Smooth muscle cell of the brain vasculature (primary cell): ENCODE data around the gene R3HDML.
"Not testable (repeated sequence)": the region's sequence is repeated elsewhere in the genome, so short reads cannot be mapped to it uniquely, and the experiment has no call there.

Experiments
- DNase-seq: peaks from one replicate; pipeline ENCODE4 v3.0.0-alpha.2; 2012; ENCODE audit warnings: low read depth, low spot score

The R3HDML gene, protein sequence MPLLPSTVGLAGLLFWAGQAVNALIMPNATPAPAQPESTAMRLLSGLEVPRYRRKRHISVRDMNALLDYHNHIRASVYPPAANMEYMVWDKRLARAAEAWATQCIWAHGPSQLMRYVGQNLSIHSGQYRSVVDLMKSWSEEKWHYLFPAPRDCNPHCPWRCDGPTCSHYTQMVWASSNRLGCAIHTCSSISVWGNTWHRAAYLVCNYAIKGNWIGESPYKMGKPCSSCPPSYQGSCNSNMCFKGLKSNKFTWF

DNA sequence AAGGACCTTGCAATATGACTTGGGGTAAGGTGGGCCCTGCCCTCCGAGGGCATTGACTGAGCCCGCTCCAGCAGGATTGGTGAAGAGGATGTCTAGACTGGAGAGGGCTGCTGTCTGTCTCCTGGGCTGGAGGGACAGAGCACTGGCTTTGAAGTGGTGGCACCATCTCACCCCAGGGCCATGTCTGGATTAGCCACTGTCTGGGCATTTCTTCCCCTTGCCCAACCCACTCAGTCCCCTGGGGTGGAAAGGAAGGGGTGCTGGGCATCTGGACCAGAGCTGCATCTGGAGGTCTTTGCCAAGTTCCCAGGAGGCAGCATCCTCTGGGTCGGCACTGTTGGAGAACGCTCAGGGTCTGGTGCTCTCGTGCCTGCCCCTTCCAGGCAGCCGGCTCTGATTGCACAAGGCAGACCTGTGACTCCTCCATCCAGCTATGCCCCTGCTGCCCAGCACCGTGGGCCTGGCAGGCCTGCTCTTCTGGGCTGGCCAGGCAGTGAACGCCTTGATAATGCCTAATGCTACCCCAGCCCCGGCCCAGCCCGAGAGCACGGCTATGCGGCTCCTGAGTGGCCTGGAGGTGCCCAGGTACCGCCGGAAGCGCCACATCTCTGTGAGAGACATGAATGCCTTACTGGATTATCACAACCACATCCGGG, at the start of gene R3HDML:
TSS of gene R3HDML (plus strand) at position 319 of the 656 bp plus-strand sequence. CDS start at position 434, 115 bp downstream.
- no peak for DNase-seq

DNA sequence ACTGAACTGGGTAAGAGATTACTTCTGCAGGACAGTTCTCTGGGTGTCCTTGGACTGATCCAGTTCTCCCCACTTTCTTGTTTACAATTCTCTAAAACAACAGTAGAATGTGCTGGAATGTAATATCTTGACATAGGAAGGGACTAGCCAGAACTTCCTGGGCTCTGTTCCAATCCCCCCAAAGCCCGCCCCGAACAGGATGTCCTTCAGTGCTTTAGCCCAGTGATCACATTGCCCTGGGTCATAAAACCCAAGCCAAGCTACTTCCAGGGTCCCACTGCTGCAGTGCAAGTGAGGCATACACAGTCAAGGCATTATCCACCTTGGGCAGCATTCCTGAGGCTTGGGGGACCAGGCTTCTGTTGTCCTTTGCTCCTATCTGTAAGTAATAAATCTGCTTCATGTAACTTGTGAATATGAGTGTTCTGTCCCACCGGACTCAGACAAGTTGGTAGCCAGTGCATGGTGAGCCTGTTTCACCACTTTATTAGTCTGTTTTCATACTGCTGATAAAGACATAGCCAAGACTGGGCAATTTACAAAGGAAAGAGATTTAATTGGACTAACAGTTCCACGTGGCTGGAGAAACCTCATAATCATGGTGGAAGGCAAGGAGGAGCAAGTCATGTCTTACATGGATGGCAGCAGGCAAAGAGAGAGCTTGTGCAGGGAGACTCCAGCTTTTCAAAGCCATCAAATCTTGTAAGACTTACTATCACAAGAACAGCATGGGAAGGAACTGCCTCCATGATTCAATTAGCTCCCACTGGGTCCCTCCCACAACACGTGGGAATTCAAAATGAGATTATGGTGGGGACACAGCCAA, 49.4 kb upstream of the R3HDML start:
- DNase-seq: no peak

DNA sequence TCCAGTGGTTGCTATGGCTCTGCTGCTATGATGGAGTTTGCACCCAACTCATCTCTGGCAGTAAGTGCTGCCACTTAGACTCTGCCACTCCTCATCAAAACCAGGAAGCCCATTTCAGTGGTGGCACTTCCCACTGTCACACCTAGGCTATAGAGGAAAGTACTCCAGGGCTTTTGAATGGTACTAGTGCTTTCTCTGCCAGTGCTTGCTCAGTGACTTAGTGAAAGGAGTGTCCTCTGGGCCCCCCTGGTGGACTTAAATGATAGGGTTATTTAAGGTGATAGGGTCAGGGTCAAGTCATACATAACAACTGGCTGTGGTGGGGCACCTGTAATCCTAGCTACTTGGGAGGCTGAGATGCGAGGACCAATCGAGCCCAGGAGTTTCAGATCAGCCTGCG, 48.6 kb upstream of the R3HDML start:
- no peak for DNase-seq

DNA sequence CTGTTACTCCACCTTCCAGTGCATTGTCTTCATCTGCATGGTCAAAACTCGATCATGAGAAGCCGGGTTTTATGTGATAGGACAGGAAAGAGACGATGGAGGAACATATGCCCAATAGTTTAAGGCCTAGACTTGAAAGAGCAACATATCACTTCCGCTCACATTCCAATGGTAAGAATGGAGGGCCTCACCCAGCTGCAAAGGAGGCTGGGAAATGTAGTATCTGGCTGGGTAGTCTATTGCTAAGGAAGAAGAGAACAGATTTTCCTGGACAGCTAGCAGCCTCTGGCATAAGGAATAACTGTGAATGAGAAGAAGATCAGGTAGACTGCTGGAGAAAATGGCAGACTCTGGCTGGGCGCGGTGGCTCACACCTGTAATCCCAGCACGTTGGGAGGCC, 45.1 kb upstream of the R3HDML start:
- DNase-seq: no peak

DNA sequence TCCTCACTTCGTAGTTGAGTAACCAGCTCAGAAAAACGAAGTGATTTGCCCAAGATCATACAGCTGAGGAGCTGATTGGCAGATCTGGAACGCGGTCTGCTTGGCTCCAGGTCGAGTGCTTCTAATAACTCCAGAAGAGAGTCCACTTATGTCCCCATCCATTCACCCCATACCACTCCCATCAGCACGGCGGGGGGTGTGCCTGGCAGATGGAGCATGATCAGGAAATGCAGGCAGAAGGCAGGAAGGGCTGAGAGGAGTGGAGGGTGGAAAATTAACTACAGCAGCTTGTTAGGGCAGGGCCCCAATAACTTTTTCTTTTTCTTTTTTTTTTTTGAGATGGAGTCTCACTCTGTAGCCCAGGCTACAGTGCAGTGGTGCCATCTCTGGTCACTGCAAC, 40.8 kb upstream of the R3HDML start:
- DNase-seq: no peak

DNA sequence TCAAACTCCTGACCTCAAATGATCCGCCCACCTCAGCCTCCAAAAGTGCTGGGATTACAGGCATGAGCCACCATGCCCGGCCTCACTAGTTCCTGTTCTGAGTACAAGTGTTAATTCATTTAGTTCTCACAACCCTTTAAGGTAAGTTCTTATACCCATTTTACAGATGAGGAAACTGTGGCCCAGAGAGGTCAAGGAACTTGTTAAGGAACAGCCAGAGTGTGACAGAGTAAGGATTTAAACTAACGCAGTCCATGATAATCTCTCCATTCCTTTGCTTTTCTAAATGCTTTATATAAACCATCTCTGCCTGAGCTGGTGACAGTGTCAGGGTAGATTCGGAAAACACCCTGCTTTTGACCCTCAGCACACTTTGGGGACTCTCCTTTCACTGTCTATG, 39.1 kb upstream of the R3HDML start:
- DNase-seq: no peak

DNA sequence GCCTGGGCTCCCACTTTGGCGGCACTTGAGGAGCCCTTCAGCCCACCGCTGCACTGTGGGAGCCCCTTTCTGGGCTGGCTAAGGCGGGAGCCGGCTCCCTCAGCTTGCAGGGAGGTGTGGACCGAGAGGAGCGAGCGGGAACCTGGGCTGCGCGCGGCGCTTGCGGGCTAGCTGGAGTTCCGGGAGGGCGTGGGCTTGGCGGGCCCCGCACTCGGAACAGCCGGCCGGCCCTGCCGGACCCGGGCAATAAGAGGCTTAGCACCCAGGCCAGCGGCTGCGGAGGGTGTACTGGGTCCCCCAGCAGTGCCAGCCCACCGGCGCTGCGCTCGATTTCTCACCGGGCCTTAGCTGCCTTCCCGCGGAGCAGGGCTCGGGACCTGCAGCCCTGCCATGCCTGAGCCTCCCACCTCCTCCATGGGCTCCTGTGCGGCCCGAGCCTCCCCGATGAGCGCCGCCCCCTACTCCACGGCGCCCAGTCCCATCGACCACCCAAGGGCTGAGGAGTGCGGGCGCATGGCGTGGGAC, 37.8 kb upstream of the R3HDML start:
- DNase-seq: not testable (repeated sequence)

DNA sequence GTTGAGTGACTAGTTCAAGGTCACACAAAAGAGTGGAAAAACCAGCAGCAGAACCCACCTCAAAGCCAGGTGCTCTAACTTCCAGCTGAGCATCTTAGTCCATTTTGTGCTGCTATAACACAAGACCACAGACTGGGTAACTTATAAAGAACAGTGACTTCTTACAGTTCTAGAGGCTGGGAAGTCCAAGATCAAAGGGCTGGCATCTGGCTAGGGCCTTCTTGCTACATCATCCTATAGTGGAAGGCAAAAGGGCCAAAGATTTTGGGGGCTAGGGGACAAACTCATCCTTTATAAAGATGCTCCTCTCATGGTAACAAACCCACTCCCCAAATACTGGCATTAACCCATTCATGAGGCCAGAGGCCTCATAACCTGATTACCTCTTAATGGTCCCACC, 35.6 kb upstream of the R3HDML start:
- no peak for DNase-seq

DNA sequence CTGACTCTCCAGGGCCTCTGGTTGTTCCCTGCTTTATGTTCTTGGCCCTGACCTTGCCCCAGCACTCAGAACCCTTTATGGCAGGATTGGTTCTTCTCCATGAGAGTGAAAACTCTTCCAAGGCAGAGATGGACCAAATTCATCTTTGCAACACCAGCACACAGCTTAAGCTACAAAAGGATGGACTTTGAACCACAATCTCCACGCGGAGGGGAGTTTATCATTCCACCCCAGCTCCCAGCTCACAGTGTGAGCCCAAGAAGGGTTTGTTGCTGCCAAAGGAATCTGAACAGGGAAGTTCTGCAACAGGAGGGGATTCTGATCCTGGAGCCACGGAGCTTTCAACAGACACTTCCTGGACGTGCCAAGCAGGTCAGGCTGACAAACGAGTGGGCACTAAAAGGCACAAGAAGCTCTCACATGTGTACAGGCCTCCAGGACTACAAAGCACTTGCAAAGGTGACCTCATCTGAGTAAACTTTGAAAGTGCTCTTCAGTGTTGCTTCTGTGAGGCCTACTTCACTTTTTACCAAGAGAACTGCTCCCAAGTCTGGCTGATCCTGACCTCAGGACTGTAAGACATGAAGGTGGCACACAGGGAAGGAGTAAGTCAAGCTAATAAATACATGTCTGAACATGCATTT, 34.7 kb upstream of the R3HDML start:
- DNase-seq: no peak

DNA sequence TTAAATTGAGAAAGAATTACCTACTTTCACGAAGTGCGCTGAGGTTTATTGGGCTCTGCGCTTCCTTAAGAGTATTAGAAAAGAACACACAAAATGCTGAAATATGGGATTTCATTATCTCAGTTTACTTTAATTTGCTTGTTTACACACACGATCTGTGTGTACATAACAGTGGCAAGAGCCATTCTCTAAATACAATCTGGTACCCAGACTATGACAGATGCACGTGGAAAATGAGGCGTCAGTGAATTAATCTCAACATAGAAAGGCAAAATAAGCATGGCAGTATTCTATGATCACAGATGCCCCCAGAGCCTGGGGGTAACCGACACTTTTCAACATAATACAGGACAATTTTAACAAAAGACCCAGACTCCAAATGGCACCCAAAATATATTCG, 34.1 kb upstream of the R3HDML start:
- DNase-seq: no peak

DNA sequence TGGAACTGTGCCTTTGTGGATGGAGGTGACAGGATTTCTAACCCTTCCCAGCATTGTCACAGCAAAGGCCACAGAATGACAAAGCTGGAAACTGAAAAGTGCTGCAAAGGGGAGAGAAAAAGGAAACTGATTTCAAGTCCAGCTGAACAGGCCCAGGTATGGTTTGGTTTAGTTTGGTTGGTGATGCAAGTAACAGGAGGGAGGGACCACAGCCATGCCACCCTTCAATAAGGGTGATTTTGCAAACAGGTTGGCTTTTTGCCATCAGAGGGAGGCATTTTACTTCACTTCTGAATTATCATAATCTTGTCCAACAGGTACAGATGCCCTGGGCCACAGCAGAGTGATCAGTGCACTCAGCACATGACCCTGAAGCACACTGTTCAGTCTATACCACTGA, 32.5 kb upstream of the R3HDML start:
- DNase-seq: no peak

DNA sequence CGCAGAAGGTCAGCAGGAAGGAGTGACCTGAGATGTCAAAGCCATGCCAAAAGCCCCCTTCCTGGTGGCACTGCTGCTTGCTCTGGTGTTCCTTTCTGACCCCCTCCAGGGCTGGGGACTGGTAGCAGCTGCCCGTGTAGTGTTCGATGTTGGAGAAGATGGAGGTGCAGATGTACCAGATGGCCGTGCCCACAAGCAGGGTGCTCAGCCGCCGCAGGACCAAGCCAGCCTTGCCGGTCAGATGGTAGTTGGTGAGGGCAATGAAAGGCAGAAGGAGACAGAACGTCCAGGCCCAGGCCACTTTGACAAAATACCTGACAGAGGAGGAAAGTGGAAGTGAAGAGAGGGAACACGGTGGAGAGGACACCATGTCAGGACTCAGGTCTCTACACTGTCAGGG, 29.9 kb upstream of the R3HDML start:
- DNase-seq: no peak

DNA sequence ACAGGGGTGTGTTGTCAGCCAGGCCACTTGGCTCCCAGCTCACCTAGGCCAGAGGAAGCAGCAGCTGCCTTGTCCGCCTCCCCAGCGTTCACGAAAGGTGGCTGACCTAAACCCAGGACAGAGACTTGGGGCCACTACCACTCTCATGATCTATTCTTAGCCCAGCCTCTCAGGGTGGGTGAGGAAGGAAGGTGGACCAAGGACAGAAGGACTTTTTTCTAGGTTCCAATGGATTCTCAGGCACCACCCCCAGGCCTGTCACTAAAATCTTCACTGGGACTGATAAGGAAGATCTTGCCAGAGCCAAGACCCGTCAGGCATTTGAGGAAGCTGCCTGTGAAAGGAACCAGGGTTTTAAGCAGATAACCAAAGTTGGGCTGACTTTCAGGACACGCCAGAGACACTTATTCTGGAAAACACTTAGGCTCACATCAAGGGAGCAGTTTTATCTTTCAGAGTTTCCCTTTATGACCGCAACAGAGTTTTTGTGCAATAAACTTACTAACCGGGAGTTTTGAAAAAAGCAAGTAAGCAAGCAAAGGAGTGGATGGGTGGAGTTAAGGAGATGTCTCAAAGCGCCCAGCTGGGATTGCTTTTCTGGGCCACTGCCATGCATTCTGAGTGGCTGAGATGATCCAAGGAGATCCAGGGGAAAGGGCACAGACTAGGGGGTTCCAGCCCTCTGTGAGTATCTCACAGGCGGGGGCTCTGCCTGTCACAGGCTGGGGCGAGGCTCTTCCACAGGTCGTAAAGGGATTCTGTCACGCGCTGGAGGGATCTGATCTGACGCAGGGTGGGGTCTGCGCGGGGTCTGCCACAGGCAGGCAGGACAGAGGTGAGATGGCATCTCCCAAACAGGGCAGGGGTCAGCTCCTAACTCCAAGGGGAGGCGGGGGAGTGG, 26.8 kb upstream of the R3HDML start:
- DNase-seq: peak; percentile 23

DNA sequence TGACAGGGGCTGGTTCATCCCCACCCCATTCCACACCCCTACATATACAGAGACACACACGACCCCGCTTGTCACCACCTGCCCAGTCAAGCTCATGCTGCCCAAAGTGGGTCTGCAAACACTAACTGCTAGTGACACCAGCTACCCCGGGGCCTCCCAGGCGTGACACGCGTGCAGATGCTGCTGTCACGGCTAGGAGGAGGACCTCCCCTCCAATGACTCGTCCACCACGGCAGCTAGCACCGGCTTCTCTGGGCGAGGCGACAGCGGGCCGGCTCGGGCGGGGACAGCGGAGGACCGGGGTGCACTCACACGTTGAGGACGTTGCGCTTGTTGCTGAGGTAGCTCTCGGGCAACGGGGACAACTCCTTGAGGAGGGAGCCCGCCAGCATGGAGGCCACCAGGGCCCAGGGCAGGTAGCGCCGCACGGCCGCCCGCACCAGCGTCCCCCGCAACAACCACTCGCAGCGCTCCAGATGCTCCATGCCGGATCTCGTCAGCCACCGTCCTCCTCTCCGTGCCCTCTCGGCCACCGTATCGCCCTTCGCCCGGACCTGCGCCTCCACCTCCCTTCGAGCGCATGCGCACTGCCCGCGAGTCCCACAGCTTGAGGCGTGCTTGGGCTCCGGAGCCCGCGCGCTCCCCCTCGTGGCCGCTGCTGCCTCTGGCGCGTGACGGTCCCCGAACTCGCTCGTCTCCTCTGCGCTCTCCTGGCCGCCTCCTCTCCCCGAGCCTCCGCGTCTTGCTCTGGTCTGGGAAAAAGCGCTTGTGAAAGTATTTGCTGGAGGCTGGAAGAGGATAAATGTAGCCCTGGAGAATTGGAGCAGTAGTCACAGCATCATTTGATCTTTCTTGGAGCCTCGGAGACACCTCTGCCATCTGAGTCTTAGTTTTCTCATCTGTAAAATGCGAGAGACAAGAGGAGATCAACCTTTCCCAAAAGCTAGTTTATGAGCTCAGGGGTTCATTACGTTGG, 25.9 kb upstream of the R3HDML start, which contains the start of gene FITM2:
TSS of gene FITM2 (minus strand) at position 539 of the 976 bp plus-strand sequence. CDS start at position 485, 54 bp downstream.
- peak; percentile 90 for DNase-seq

DNA sequence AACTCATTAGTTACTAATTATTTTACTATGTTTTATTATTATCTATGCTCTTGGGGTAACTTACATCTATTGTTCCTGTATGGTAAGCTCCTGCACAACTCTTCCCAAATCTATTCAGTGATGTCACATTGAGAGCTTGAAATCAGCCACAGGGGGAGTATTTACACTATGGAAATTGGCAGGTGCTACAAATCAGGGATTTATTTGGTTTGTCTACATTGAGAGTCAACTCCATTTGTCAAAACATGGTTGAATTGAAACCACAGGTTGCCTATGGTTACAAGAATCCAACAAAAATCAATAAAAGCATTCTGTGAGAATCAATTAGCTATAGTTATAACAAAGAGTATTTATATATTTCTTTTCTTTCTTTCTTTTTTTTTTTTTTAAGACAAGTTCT, 22.0 kb upstream of the R3HDML start:
- no peak for DNase-seq

DNA sequence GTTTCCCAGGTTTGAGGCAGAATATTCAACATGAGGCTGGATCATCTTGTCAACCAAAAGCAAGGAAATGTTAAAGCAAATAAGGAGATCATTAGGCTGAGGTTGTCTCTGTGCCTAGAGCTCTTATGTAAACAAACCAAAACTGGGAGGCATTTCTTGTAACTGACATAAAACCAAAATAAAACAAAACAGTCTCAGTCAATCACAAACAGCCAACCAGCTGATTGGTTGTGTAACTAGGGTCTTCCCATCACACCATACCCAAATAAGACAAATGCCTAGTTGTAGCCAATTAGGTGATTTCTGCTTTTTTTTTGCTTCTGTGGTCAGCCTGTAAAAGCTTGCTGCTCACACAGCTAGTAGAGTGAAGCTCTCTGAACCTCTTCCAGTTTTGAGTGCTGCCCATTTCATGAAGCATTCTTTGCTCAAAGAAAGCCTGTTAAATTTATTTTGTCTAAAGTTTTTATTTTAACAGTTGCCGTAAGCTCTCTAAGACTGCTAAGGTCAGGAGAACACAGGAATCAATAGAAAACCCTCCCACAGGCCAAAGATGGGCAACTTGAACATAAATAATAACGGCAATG, 16.9 kb upstream of the R3HDML start:
- DNase-seq: no peak

DNA sequence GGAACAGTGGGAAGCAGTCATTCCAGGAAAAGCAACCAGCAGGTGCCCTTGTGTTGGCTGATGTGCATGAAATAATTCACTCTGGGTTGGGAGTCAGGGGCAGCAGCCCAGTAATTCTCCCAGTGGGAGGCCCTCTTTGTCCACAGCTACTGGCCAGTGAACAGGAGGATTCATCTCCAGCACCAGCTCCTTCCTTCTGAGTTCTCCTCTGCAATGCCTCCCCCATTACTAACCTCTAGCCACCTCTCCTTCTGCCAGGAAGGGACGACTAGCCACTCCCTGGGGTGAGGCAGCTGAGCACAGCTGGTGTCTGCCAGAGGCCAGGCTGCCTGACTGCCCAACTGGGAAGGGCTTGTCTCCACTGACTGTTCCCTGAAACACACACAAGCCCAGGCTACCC, 12.5 kb upstream of the R3HDML start:
- DNase-seq: peak; percentile 20

DNA sequence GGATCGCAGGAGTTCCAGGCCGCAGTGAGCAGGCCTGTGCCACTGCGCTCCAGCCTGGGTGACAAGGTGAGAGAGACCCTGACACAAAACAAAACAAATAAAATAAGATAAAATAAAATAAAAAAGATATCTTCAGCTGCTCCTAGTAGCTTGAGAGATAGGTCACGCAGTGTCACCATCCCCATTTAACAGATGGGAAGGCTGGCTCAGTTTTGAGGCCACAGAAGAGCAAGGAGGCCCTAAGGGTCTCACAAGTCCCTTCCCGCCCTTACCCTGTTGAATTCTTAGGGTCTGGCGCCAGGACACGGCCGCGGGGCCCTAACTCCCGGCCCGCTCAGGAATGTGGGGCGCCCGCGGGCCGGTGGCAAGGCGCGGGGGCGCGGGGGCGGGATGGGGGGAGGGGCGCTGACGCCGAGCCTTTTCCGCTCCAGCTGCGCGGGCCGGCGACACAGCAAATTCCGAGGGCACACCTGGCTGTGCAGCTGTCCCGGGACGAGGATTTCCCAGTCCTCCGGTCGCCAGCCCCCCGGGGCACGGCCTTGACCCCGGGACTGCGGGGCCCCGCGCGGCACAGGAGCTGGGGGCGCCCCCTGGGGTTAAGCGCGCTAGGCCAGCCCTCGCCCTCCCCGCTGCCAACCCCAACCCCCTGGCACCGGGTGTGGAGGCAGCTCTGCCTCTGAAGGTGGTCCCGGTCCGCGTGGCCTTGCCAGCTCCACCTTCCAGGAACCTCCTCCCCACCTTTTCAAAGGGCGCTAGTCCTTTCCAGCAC, 10.3 kb upstream of the R3HDML start:
- no peak for DNase-seq
